H1 (cell line): ENCODE data around the gene NAA10. TPM values are rescaled to one million over a fixed set of nuclear protein-coding genes. Genes with fewer than 3 reads are reported as not detected.

ENCODE experiments used
- CTCF ChIA-PET: fragments of 300-600 bp; sonication (Branson Sonifier 250); formaldehyde crosslinking; loops from one replicate; lab custom pipeline; 2021; ENCODE audit not compliant: partially characterized antibody; lab: Charles Lee
- POLR2A ChIA-PET: fragments of 300-600 bp; sonication (Branson Sonifier 250); formaldehyde crosslinking; loops from one replicate; lab custom pipeline; 2021; ENCODE audit warnings: inconsistent platforms; ENCODE audit not compliant: partially characterized antibody; lab: Charles Lee
- DNase-seq, 2 experiments: peaks; one replicate each; pipeline versions ENCODE4 v3.0.0 to v3.0.0-alpha.2; 2010 to 2022; ENCODE audit warnings: low spot score in 2 of 2, low read depth in 1 of 2, mixed read lengths in 1 of 2
- FAIRE-seq: peaks from 2 replicates; lab custom pipeline; 2011; peaks lifted over from hg19 to GRCh38; lab: Jason Lieb, UNC
- H2AFZ ChIP-seq: 2 replicates; pipeline ENCODE4 v1.8.1; 2012; ENCODE audit warnings: low read length, inconsistent platforms
- H2AK5ac ChIP-seq: 2 replicates; pipeline ENCODE4 v1.6.1; 2013; ENCODE audit warnings: low read depth, low read length
- H2BK120ac ChIP-seq: replicated peaks from 2 replicates; pipeline ENCODE3; 2013; ENCODE audit warnings: low read depth, low read length, inconsistent platforms
- H2BK12ac ChIP-seq: 2 replicates; pipeline ENCODE4 v1.6.1; 2013; ENCODE audit warnings: low read depth, low read length
- H2BK15ac ChIP-seq: 2 replicates; pipeline ENCODE4 v1.6.1; 2013; ENCODE audit warnings: low read length
- H2BK20ac ChIP-seq: 2 replicates; pipeline ENCODE4 v1.6.1; 2013; ENCODE audit warnings: low read length
- H2BK5ac ChIP-seq: 2 replicates; pipeline ENCODE4 v1.6.1; 2013; ENCODE audit warnings: low read depth, low read length
- H3K14ac ChIP-seq: 2 replicates; pipeline ENCODE4 v1.6.1; 2013; ENCODE audit warnings: inconsistent platforms; ENCODE audit not compliant: insufficient read length
- H3K18ac ChIP-seq: 2 replicates; pipeline ENCODE4 v1.6.1; 2013; ENCODE audit warnings: low read length; ENCODE audit errors: extremely low read depth
- H3K23ac ChIP-seq: 2 replicates; pipeline ENCODE4 v1.6.1; 2013; ENCODE audit warnings: inconsistent platforms; ENCODE audit not compliant: insufficient read length
- H3K23me2 ChIP-seq: 2 replicates; pipeline ENCODE4 v1.6.1; 2013; ENCODE audit warnings: low read depth, low read length
- H3K27ac ChIP-seq: 2 replicates; pipeline ENCODE4 v1.6.1; 2011; ENCODE audit warnings: low read depth, low read length, inconsistent platforms
- H3K27me3 ChIP-seq, 4 experiments: replicated peaks in 1 of 4; 1 replicate in 1 of 4; 2 replicates in 3 of 4; pipeline versions ENCODE4 v1.6.1 to v1.8.1; 2011 to 2013; ENCODE audit warnings: low read length in 3 of 4, mild to moderate bottlenecking in 3 of 4, inconsistent platforms in 2 of 4, mixed read lengths in 2 of 4, moderate library complexity in 1 of 4; ENCODE audit not compliant: control insufficient read depth in 3 of 4, insufficient read depth in 3 of 4; ENCODE audit errors: extremely low read depth in 1 of 4
- H3K36me3 ChIP-seq, 4 experiments: 2 replicates each; pipeline versions ENCODE4 v1.6.1 to v1.8.1; 2011 to 2013; ENCODE audit warnings: mild to moderate bottlenecking in 4 of 4, low read length in 3 of 4, moderate library complexity in 2 of 4, control low read depth in 1 of 4, inconsistent platforms in 1 of 4; ENCODE audit not compliant: insufficient read depth in 4 of 4, control insufficient read depth in 2 of 4
- H3K4ac ChIP-seq: replicated peaks from 2 replicates; pipeline ENCODE3; 2013; ENCODE audit warnings: low read length, low read depth, mixed read lengths, inconsistent platforms; ENCODE audit not compliant: insufficient read length
- H3K4me1 ChIP-seq, 4 experiments: replicated peaks in 1 of 4; 1 replicate in 1 of 4; 2 replicates in 3 of 4; pipeline versions ENCODE4 v1.6.1 to v1.8.1; 2011 to 2013; ENCODE audit warnings: low read length in 3 of 4, inconsistent platforms in 2 of 4, mixed read lengths in 1 of 4; ENCODE audit not compliant: insufficient read depth in 4 of 4, control insufficient read depth in 3 of 4
- H3K4me2 ChIP-seq, 2 experiments: 2 replicates each; pipeline versions ENCODE4 v1.6.1 to v1.8.1; 2011 to 2013; ENCODE audit warnings: low read depth in 2 of 2, low read length in 2 of 2, control low read depth in 1 of 2, inconsistent platforms in 1 of 2, mild to moderate bottlenecking in 1 of 2; ENCODE audit not compliant: insufficient read depth in 1 of 2
- H3K4me3 ChIP-seq, 4 experiments: fragments of 200-600, 300-600 bp in 1 of 4; sonication (generic), shearing (Covaris generic), sonication (Bioruptor Twin) in 1 of 4; 2 replicates each; pipeline versions ENCODE4 v1.5.1 to v1.8.1; 2011 to 2016; ENCODE audit warnings: low read length in 4 of 4, low read depth in 3 of 4, control low read depth in 2 of 4, inconsistent platforms in 2 of 4, mild to moderate bottlenecking in 2 of 4, mixed read lengths in 1 of 4, moderate library complexity in 1 of 4; ENCODE audit not compliant: insufficient read depth in 2 of 4; ENCODE audit errors: extremely low read depth in 1 of 4
- H3K56ac ChIP-seq: replicated peaks from 2 replicates; pipeline ENCODE3; 2013; ENCODE audit warnings: low read depth, mild to moderate bottlenecking, mixed read lengths, low read length, inconsistent platforms; ENCODE audit not compliant: insufficient read length
- H3K79me1 ChIP-seq: 2 replicates; pipeline ENCODE4 v1.6.1; 2013; ENCODE audit warnings: low read depth, low read length, control low read depth
- H3K79me2 ChIP-seq, 2 experiments: 2 replicates each; pipeline versions ENCODE4 v1.6.1 to v1.8.1; 2012 to 2013; ENCODE audit warnings: low read length in 2 of 2, mild to moderate bottlenecking in 2 of 2, inconsistent platforms in 1 of 2; ENCODE audit not compliant: insufficient read depth in 2 of 2, control insufficient read depth in 1 of 2
- H3K9ac ChIP-seq, 4 experiments: replicated peaks in 1 of 4; 1 replicate in 1 of 4; 2 replicates in 3 of 4; pipeline versions ENCODE4 v1.6.1 to v1.8.1; 2011 to 2013; ENCODE audit warnings: low read depth in 3 of 4, low read length in 3 of 4, control low read depth in 2 of 4, mild to moderate bottlenecking in 2 of 4, moderate library complexity in 2 of 4, inconsistent platforms in 1 of 4; ENCODE audit errors: extremely low read depth in 1 of 4
- H3K9me3 ChIP-seq, 2 experiments: 2 replicates each; pipeline versions ENCODE4 v1.6.1 to v1.8.1; 2012 to 2013; ENCODE audit warnings: mild to moderate bottlenecking in 2 of 2, moderate library complexity in 2 of 2, control low read depth in 1 of 2, inconsistent platforms in 1 of 2, low read depth in 1 of 2, low read length in 1 of 2, mixed read lengths in 1 of 2; ENCODE audit not compliant: insufficient read depth in 2 of 2
- H4K20me1 ChIP-seq, 2 experiments: replicated peaks in 1 of 2; 2 replicates each; pipeline versions ENCODE3 to v1.8.1; 2011 to 2013; ENCODE audit warnings: inconsistent platforms in 2 of 2, low read length in 2 of 2, mild to moderate bottlenecking in 1 of 2; ENCODE audit not compliant: insufficient read depth in 2 of 2, control insufficient read depth in 1 of 2
- H4K5ac ChIP-seq: 2 replicates; pipeline ENCODE4 v1.6.1; 2013; ENCODE audit warnings: low read length, low read depth, mixed read lengths, inconsistent platforms; ENCODE audit not compliant: insufficient read length
- H4K8ac ChIP-seq: 2 replicates; pipeline ENCODE4 v1.8.0; 2013; ENCODE audit warnings: mild to moderate bottlenecking, moderate library complexity, low read length, inconsistent platforms; ENCODE audit not compliant: insufficient read depth; ENCODE audit errors: extremely low read depth
- H4K91ac ChIP-seq: replicated peaks from 2 replicates; pipeline ENCODE3; 2013; ENCODE audit warnings: low read length, mixed read lengths, inconsistent platforms; ENCODE audit not compliant: insufficient read length
- CREB1 ChIP-seq: IDR thresholded peaks from 2 replicates; pipeline ENCODE4 v1.6.1; 2012; ENCODE audit warnings: inconsistent platforms
- YY1 ChIP-seq: IDR thresholded peaks from 2 replicates; pipeline ENCODE4 v1.6.1; 2011; ENCODE audit warnings: low read depth, mild to moderate bottlenecking, low read length
- WGBS, 2 experiments: shearing (Covaris generic) in 1 of 2; methylation state at CpG; one replicate each; pipeline versions ENCODE4 v1.1.6 to v1.1.7; 2013 to 2015; ENCODE audit warnings: low lambda C conversion rate in 2 of 2, mixed read lengths in 2 of 2, inconsistent platforms in 1 of 2, low coverage in 1 of 2, missing lambda C conversion rate in 1 of 2; ENCODE audit not compliant: insufficient replicate concordance in 2 of 2, insufficient coverage in 1 of 2, insufficient read length in 1 of 2; ENCODE audit errors: extremely low coverage in 1 of 2, missing lambda C conversion rate in 1 of 2; 5-methylcytosine and 5-hydroxymethylcytosine counted together
- polyA plus RNA-seq, 7 experiments: library from polyadenylated mRNA; depleted of rRNA in 3 of 7; stranded (reverse) in 5 of 7; unstranded in 2 of 7; fragments of >200 nt in 5 of 7; fragments of 200-250 nt in 2 of 7; gene quantifications; 1 replicate in 5 of 7; 2 replicates in 1 of 7; 4 replicates in 1 of 7; pipeline versions ENCODE4 v1.2.1 to v1.2.3, GENCODE V29; 2011 to 2013; ENCODE audit warnings: missing spikeins in 2 of 7, mixed read lengths in 2 of 7
- total RNA-seq: library from RNA; stranded (reverse); fragmentation: NEBNext Ultra II Directional; extraction: Animal tissue kit (Norgen Biotek cat#: 25700); gene quantifications from 2 replicates; pipeline ENCODE4 v1.2.1, GENCODE V29; 2021

Gene NAA10
- total and polyA plus RNA-seq, 2 of the 8 experiments (the other 6 are each of a cell fraction or from before 2014, with no cell fraction given) = 80.4 to 98.8 TPM

- no peak overlapping the region for H4K5ac ChIP-seq
- no peak overlapping the region for H3K27ac ChIP-seq
- ChIA-PET POLR2A (interaction anchor here (5.0 kb wide), 1 partner anchor 8 kb away, joined by 26 read pairs; no protein-coding TSS in a partner anchor), CTCF (interaction anchor here (0.6 to 1.8 kb wide), 2 partner anchors 10 to 13 kb away, joined by 3 to 6 read pairs; no protein-coding TSS in a partner anchor)
- no peaks in the 10 kb centered on the region for H3K4me1 ChIP-seq
- peaks cover 15 to 86% (median 54%) of the 10 kb centered on the region in 4 experiments for H3K36me3 ChIP-seq
- H3K56ac ChIP-seq = no peak overlapping the region
- no peaks in the 10 kb centered on the region for H3K23me2 ChIP-seq
- no peak overlapping the region for H3K4ac ChIP-seq
- no peak overlapping the region for H4K91ac ChIP-seq
- H3K9me3 ChIP-seq = no peaks in the 10 kb centered on the region
- TF ChIP-seq CREB1 (no peak), YY1 (no peak)
- H4K20me1 ChIP-seq = peaks cover 2 to 10% of the 10 kb centered on the region in 2 experiments
- no peak overlapping the region for H2AFZ ChIP-seq
- H2AK5ac ChIP-seq = no peak overlapping the region
- no peak for DNase-seq
- H3K4me2 ChIP-seq = no peak overlapping the region
- no peaks in the 10 kb centered on the region for H3K27me3 ChIP-seq
- H3K9ac ChIP-seq = no peak overlapping the region
- no peak overlapping the region for H2BK12ac ChIP-seq
- 93% methylated on average over 6 of the region's 16 CpGs; no CpG with 5 or more reads in 1 of the 2 experiments for WGBS, 2 experiments
- no peak overlapping the region for H2BK15ac ChIP-seq
- H3K79me2 ChIP-seq = peaks cover 0 to 28% of the 10 kb centered on the region in 2 experiments; a peak in 2 of 4 replicates
- no peak overlapping the region for H3K23ac ChIP-seq
- H2BK20ac ChIP-seq = no peak overlapping the region
- no peak overlapping the region for H3K14ac ChIP-seq
- H2BK5ac ChIP-seq = no peak overlapping the region
- no peak overlapping the region for H2BK120ac ChIP-seq
- no peak for FAIRE-seq
- no peaks in the 10 kb centered on the region; the same call in 1 of the 2 replicates for H3K79me1 ChIP-seq
- no peak overlapping the region for H3K18ac ChIP-seq
- no peak overlapping the region for H3K4me3 ChIP-seq
- no peak overlapping the region for H4K8ac ChIP-seq
Measured at GRCh38 chrX:153960077-153960476, 25.2 kb upstream of the NAA10 start.
